GM19463 (cell line): ENCODE results near the gene SREK1IP1.

Experiments
- ATAC-seq: cut with Tn5 transposase; IDR thresholded peaks from one replicate; pipeline ENCODE4 v1.9.1; 2021; ENCODE audit warnings: mild to moderate bottlenecking, moderate library complexity; ENCODE audit not compliant: unreplicated experiment

Gene SREK1IP1

DNA sequence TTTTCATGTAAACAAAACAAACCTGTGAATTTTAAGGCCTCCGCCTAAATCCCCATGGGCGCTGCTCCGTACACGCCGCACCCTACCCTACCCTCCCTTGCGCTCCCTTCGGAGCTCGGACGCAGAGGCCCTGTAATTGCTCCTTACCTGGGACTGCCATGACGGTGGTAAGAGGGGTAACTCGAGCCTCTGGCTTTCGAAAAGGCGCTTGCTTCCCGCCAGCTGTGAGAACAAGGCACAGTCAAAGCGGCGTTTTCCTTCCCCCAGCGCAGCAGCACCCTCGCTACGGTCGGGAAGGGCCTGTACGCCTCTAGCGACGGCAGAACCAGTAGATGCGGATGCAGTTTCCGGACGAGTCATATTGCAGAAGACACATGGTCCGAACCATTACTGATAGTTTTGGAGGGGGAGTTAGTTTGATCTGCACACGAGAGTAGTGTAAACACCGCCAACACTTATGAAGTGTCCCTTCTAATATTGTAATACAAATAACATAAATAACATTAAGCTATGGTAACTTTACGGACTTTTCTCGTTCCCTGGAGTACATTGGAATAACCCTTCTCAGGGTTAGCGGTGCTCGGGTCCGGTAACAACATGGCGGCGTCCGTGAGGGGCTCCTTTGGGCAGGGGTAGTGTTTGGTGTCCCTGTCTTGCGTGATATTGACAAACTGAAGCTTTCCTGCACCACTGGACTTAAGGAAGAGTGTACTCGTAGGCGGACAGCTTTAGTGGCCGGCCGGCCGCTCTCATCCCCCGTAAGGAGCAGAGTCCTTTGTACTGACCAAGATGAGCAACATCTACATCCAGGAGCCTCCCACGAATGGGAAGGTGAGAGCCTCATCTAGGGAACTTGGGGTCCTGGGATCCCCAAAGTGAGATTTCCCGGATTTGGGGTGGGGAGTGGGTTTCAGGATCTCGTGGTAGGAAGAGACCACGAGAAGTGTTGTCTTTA lies at the start of gene SREK1IP1, which contains the start of gene CWC27:
SREK1IP1 (minus strand) TSS at position 334 of the 955 bp plus-strand sequence; CDS start at position 160, 174 bp downstream.
CWC27 (plus strand) TSS at position 573 of the 955 bp plus-strand sequence; CDS start at position 790, 217 bp downstream.
- ATAC-seq = peak; percentile 97

DNA sequence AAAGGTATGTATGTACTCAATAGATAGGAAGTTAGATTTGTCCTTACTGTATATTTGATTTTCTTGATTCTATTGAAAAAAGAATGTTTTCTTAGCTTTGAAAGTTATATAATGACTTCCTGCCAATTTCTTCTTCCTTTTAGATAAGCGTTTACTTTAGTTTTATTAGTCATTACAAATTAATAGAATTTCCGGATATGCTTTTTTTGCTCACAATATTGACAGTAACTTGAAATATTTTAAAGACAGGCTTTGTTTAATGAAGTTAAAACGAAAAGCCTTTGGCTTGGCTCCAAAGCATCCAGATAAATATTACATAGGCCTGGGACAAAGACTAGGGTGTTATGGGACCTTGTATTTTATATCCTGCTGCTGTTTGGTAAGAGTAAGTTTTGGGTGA lies 49.8 kb upstream of the SREK1IP1 start:
- ATAC-seq = no peak

DNA sequence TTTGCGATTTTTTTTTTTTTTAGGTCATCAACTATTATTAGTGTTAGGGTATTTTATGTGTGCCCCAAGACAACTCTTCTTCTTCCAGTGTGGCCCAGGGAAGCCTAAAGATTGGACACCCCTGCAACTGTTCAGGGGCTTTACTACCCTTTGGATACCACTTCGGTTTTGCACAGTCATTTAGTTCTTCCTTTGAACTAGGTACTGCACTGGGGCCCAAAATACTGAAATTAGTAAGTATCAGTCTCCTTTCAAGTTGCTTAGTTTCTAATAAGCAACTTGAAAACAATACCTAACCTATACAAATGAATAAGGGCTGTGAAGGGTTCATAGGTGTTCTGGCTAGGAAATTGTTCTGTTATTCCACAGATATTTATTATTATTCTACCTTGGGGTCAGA lies 45.6 kb upstream of the SREK1IP1 start:
- peak; percentile 94 for ATAC-seq

DNA sequence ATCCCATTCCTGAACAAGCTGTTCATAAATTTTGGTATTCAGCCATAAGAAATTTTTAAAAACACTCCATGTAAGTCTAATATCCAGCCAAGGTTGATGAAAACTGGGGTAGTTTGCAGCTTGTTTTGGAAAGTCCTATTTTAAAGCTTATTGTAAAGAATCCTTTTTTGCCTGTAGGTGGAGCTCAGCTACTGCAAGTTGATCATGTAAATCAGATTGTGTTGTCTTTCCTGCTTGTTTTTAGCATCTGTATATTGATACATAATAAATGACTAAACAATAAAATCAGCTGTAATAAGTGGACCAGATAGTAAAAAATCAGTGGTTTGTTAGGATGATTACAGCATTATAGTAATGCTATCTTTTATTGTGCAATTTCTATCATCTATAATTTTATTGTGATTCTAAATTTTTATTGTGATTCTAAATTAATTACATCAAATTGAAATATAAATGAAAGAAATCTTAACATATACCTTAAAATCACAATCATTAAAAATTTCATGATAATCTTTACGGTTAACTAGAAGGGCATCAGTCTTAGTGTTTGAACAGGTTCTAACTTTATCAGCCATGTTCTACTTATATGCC lies 42.7 kb upstream of the SREK1IP1 start:
- ATAC-seq = no peak

DNA sequence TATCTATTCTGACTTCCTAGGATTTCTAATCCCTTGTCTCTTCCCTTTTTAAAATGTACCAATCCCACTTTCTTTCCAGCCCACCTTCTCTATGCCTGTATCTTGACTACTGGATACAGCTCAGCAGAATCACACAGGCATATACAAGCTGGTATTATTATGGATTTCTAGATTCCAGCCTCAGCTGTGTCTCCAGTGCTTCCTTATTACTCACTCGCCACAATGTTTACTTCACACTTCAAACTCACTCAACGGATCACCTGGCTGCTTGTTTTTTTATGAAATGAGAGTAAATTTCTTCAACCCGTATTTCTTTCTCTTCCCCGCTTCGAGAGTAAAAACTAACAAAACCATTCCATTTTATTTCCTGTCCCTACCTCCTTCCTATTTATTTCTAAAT lies 39.0 kb upstream of the SREK1IP1 start:
- ATAC-seq = no peak

DNA sequence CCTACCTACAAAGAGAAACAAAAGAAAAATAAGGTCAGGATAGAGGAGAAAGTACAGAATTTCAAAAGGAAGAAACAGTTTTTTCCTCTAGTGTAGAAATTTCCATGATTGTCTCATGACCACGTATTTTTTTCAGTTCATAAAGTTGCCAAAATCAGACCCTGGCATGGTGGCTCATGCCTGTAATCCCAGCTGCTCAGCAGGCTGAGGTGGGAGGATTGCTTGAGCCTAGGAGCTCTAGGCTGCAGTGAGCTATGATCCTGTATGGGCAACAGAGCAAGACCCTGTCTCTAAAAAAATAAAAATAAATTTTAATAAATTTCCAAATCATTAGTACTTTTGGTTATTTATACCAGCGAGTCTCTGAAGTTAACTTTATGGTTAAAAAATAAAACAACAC lies 38.0 kb upstream of the SREK1IP1 start:
- no peak for ATAC-seq

DNA sequence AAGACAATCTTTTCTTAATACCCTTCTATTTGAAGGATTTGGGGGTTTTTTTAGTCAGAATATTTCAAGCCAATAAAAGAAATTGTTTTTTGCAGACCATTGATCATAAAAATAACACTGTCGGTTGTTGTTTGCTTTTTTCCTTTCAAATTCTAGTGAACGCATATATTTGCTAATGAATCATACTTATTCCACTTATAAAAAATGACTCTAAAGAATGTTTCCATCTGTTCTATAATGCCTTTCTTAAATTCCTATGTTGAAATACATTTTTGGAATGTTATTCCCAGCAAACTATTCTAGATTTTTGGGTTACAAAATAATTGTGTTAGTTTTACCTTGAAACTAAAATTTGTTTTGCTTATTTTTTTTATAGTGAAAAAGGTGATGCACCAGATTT lies 32.4 kb upstream of the SREK1IP1 start:
- ATAC-seq = no peak

DNA sequence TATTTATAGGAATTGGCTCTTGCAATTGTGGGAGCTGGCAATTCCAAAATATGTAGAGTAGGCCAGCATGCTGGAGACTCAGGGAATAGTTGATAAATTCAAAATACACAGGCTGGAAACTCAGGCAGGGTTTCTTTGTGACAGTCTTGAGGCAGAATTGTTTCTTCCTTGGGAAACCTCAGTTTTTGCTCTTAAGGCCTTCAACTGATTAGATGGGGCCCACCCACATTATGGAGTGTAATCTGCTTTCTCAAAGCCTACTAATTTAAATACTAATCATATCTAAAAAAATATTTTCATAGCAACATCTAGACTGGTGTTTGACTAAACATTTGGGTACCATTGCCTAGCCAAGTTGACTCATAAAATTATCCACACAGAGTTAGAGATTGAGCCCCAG lies 27.8 kb upstream of the SREK1IP1 start:
- ATAC-seq = no peak

DNA sequence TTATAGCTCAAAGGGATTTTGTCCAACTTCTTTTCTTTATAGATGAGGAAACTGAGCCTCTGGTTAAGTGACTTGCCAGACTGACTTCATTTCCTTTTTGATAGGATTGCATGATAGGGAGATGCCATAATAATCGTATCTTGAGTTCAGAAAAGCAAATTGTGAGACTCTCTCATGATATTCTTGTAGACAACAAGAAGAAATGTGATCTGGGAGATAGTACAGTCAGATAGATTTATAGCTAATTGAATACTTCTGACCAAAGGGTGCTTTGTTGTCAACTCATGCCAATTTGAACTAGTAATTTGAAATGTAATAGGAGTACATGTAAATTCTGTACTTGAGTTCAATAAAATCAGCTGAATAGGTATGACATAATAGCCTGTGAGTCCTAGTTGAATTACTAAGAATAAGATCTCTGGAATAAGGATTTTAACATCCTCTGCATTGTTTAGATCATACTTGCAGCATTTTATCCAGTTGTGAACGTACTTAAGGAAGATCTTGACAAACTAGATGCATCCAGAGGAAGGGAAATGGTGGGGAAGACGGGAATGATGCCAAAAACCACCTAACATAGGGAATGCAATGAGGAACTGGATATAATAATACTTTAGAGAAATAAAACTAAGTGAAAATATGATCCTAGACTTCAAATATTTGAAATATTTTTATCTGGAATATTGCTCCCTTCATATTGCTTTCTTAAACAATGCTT lies 25.7 kb upstream of the SREK1IP1 start:
- no peak for ATAC-seq

DNA sequence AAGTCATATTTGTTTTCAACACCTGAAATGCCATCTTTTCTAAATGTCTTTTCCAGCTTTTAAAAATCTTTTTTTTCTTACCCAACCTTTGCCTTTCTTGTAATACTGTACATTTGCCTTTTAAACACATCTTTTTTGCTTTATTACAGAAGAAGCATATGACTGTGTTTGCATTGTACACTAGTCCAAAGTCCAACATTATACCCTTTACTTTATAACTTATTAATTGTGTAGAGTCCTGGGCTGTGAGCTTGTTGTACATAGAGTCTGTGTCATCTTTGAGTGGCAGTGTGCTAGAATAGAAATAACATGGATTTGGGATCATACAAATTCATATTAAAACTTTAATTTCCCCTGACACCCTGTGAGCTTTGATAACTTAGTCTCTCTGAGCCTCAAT lies 24.0 kb upstream of the SREK1IP1 start:
- no peak for ATAC-seq

DNA sequence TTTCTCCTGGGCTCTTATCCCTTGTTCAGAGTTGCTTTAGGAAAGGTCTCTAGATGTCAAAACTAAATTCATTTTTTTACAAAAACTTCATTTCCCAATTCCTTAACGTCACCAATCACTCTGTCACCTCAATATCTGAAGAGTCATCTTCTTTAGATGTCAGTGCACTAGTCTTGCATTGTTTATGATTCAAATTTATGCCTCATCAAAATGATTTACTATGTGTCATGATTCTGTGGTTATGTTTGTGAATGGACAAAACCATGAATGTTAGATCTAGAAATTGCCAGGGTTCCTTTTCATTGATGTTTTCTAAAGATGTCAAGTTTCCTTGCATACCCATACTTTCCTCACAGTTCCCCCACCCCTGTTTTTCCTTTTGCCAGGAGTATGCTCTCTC lies 21.7 kb upstream of the SREK1IP1 start:
- no peak for ATAC-seq

DNA sequence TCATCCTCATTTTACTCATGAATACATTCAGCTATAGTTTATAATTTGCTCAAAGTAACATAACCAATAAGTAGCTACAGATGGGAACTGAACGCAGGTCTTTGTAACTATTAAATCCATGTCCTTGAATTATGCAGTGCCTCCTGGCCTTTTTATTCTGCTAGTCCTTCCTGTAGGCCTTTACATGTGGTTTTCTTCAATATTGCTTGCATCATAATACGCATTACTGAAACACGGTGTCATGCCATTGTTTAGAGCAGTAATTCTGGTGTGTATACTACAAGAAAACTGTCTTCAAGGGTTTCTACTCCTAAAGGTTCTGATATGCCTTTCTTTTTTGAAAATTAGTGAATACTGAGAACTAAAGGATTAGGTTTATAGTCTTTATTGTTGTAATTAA lies 21.0 kb upstream of the SREK1IP1 start:
- ATAC-seq = no peak

DNA sequence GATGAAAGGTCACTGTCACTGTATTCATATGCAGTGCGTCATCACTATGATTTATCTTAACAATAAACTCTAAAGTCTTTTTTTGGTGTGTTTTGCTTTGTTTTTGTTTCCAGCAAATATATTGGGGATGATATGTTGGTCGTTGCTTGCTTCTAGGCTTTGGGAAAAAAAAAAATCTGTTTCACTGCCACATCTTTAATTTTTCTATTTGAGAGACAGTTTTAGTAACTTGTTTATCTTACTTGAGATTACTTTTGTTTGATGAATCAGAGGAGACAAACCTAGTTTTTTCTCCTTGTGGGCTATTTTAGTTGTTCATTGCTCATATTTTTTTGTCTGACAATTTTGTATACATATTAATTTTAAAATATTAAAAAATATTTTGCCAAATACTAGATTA lies 19.7 kb upstream of the SREK1IP1 start:
- ATAC-seq = no peak

DNA sequence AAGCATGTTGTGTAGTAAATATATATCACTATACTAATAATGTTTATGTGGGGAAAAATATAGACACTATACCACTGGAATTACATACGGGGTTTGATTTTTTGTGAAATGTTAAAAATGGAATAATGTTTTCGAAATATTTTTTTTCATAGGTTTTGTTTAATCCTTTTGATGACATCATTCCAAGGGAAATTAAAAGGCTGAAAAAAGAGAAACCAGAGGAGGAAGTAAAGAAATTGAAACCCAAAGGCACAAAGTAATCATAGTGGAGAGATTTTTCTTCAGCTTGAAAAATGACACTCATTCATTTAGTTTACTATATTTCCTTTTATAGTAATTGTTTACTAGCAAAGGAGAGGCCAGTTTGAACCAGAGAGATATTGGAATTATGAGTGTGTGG lies 17.9 kb upstream of the SREK1IP1 start:
- no peak for ATAC-seq

DNA sequence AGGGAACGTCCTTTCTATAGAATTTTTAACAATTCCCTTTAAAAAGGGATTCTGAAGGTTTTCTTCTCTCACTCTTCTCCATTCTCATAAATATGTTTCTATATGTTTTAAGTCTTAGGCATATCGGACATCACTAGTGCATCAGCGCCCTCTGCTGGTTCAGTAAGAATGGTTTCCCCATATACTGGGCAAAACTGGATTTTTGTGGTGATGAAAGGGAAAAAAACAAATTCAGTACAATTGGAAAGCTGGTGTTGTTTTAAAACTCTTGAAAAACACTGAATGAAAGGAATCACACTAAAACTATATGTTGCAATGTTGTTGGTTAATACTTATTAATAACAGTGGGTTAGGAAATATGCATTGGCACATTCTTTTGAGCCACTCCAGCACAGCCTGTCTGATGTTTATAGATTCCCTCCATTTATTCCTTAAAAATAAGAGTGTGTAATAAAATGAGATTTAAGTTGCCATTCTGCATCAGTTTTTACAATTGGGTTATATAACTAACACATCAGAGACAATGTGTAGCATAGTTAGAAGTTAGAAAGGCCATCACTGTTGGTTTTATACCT lies 16.0 kb upstream of the SREK1IP1 start:
- peak; percentile 89 for ATAC-seq

DNA sequence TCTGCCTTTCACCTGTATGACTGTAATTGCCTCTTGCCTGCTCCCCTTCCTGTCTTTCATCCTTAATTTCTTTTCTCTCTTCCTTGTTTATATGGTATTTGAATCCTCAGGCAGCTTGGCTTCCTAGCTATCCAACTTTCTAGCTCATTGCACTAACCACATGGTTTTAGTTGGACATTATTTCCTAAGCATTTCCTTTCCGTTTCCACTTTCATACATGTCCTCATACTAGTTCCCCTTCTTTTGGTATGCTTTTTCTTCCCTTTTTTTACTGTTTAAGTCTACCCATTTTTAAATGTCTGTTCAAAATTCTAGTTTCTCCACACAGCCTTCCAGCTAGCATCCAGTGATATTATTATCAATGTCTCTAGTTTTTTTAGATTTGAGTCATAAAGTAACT lies 6.8 kb upstream of the SREK1IP1 start:
- no peak for ATAC-seq

DNA sequence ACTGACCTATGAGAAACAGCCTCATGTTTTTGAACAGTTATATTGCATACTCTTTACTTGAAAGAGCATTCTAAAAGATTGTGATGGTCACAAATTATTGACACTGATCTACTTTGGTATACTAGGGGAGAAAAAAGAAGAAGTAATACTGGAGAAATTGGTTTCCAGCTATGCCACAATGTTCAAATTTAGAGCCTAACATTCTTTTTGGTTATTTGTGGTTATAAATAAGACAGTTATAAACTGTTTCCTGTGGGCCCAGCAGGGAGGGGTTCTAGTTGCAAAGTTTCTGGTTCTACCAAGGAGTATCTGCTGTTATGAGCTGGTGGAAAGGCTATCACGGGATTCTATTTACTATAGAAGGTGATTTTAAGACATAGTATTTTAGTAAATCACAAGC lies 5.0 kb upstream of the SREK1IP1 start:
- no peak for ATAC-seq

DNA sequence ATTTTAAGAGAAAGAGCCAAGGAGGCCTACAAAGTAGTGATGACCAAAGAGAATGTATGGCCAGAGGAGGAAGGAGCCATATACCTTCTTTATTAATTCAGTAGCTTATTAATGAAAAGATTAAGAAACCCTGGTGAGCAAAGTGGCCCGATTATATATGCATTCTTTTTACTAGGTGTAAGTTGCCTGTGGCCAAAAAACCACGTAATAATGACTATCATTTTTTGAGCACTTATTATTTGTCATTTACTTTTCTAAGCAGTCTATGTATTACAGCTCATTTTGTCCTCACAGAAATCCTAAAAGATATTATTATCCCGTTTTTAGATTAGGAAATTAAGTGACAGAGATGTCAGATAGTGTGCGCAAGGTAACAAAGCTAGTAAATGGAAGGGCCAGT lies 3.2 kb upstream of the SREK1IP1 start:
- ATAC-seq = no peak

DNA sequence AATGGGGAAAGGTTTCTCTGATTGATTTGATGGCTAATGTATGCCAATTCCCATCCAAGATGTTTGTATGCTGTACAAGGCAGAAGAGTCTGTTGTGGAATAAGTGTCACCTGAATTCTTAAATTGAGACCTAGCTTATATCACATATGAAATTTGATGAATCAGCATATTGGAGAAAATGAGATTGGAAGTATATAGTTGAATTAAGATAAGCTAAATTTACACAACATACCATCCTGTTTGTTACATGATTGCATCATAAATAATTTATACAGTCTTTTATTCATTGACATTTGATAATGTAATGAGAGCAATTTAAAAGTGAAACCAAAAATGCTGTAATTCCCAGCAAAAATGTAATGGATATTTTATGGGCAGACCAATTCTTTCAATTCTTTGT lies 1.4 kb upstream of the SREK1IP1 start:
- ATAC-seq = no peak

DNA sequence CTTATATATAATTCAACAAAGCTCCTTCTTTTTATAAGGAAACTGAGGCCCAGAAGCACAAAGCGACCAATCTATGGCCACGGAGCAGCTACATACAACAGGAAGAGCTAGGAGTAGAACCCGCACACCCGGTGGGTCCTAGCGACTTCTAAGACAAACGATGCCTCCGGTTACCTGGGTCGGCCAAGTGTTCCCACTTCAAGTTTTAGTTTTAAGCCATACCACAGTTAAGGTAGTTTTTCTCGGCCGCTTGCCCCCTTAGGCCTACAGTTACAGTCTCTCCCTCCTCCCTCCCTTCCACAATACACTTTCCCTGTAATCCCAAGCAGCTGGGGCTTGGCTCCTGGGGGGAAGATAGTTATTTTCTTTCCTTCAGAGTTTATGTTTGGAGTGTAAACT lies 533 bp downstream of the SREK1IP1 start:
- peak; percentile 0 for ATAC-seq

DNA sequence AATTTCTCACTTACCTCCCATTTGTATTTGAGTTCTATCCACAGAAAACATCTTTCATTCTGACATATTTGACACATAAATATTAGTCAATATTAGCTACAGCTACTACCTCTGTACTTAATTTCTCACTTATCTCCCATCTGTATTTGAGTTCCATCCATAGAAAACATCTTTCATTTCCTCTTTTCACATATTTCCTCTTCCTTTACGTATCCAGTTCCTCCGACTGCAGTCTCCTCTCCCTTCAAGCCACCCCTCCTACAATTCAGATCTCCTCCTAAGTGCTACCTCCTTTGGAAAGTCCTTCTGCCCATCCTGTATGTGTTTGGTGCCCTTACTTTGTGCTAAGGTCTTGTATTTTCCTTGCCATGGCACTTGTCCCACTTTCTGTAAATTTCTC lies 1.6 kb downstream of the SREK1IP1 start:
- ATAC-seq = no peak
